HCT116 (cell line): ENCODE results near the gene IL36B. TPM values are rescaled to one million over a fixed set of nuclear protein-coding genes. Genes with fewer than 3 reads are reported as not detected.

ENCODE experiments used
- ATAC-seq: fragments of 200-7000 bp; cut with Tn5 transposase; 2 replicates; pipeline ENCODE4 v1.9.1; 2020; ENCODE audit warnings: mild to moderate bottlenecking, moderate library complexity
- BruUV-seq: library from RNA; stranded (reverse); fragments of 400-500 nt; replicated peaks from 2 replicates; lab custom pipeline; 2021; lab: Mats Ljungman, UMichigan
- CTCF ChIA-PET: fragments of 300-600 bp; sonication (Branson Sonifier 250); formaldehyde crosslinking; loops from one replicate; lab custom pipeline; 2021; ENCODE audit warnings: antibody characterized with exemption; lab: Charles Lee
- POLR2A ChIA-PET: fragments of 300-600, 350-600 bp; sonication (Branson Sonifier 250); formaldehyde crosslinking; loops from one replicate; lab custom pipeline; 2021; ENCODE audit warnings: antibody characterized with exemption; lab: Charles Lee
- RAD21 ChIA-PET, 2 experiments: fragments of 300-600 bp; sonication (Branson Sonifier 250); formaldehyde crosslinking; loops; one replicate each; lab custom pipeline; 2023; ENCODE audit warnings: low total read pairs in 2 of 2; ENCODE audit not compliant: uncharacterized antibody in 2 of 2, unreplicated experiment in 2 of 2, low non-redundant PET in 1 of 2; lab: Charles Lee
- DNase-seq: peaks from one replicate; pipeline ENCODE4 v3.0.0-alpha.2; 2010; ENCODE audit warnings: low read depth, low spot score
- H2AFZ ChIP-seq: fragments of 200-600 bp; shearing (Covaris generic), sonication (generic); 2 replicates; pipeline ENCODE4 v1.6.1; 2017; ENCODE audit warnings: low read depth, mixed run types, mixed read lengths, antibody characterized with exemption, low read length; ENCODE audit not compliant: poor library complexity, severe bottlenecking
- H3K27ac ChIP-seq: 2 replicates; pipeline ENCODE4 v1.5.1; 2012; ENCODE audit warnings: low read depth, low read length
- H3K27me3 ChIP-seq: fragments of 200-600 bp; sonication (generic); 2 replicates; pipeline ENCODE4 v1.6.1; 2016; ENCODE audit warnings: mixed run types, low read length, mixed read lengths; ENCODE audit not compliant: insufficient read depth
- H3K36me3 ChIP-seq, 2 experiments: fragments of 200-500 bp in 1 of 2; fragments of 200-600 bp in 1 of 2; sonication (Bioruptor generic) in 1 of 2; sonication (generic) in 1 of 2; 2 replicates each; pipeline versions ENCODE4 v1.5.1 to v1.6.1; 2014 to 2016; ENCODE audit warnings: low read length in 2 of 2, inconsistent platforms in 1 of 2, mixed read lengths in 1 of 2, mixed run types in 1 of 2; ENCODE audit not compliant: insufficient read depth in 2 of 2, control insufficient read depth in 1 of 2
- H3K4me1 ChIP-seq, 2 experiments: fragments of 200-600 bp in 1 of 2; sonication (generic) in 1 of 2; 2 replicates each; pipeline versions ENCODE4 v1.5.1 to v1.6.1; 2012 to 2017; ENCODE audit warnings: low read length in 2 of 2, inconsistent platforms in 1 of 2, mild to moderate bottlenecking in 1 of 2, mixed read lengths in 1 of 2, mixed run types in 1 of 2, moderate library complexity in 1 of 2; ENCODE audit not compliant: insufficient read depth in 2 of 2, control insufficient read depth in 1 of 2
- H3K4me2 ChIP-seq: fragments of 200-600 bp; sonication (generic); 2 replicates; pipeline ENCODE4 v1.6.1; 2017; ENCODE audit warnings: mixed run types, low read length, mixed read lengths
- H3K4me3 ChIP-seq, 2 experiments: fragments of 200-600 bp in 1 of 2; sonication (generic) in 1 of 2; replicated peaks in 1 of 2; 2 replicates each; pipeline ENCODE4 v1.5.1; 2011 to 2016; ENCODE audit warnings: low read length in 2 of 2, control low read depth in 1 of 2, low read depth in 1 of 2, mild to moderate bottlenecking in 1 of 2, mixed read lengths in 1 of 2, mixed run types in 1 of 2
- H3K79me2 ChIP-seq: fragments of 200-600 bp; sonication (generic); 2 replicates; pipeline ENCODE4 v1.6.1; 2017; ENCODE audit warnings: mild to moderate bottlenecking, mixed run types, low read length, moderate library complexity, mixed read lengths; ENCODE audit not compliant: insufficient read depth
- H3K9ac ChIP-seq: fragments of 200-600 bp; sonication (generic); 2 replicates; pipeline ENCODE4 v1.6.1; 2016; ENCODE audit warnings: low read length, mixed read lengths
- H3K9me2 ChIP-seq: fragments of 200-600 bp; sonication (generic), shearing (Covaris generic); 2 replicates; pipeline ENCODE4 v1.6.1; 2017; ENCODE audit warnings: mixed run types, mild to moderate bottlenecking, moderate library complexity; ENCODE audit not compliant: insufficient read depth
- H3K9me3 ChIP-seq, 2 experiments: fragments of 200-500 bp in 1 of 2; fragments of 200-600 bp in 1 of 2; sonication (Bioruptor generic) in 1 of 2; sonication (generic) in 1 of 2; 2 replicates each; pipeline ENCODE4 v1.6.1; 2014 to 2017; ENCODE audit warnings: low read length in 2 of 2, mixed read lengths in 2 of 2, inconsistent platforms in 1 of 2, low read depth in 1 of 2, mild to moderate bottlenecking in 1 of 2, mixed run types in 1 of 2, moderate library complexity in 1 of 2; ENCODE audit not compliant: control insufficient read depth in 1 of 2, insufficient read depth in 1 of 2
- H4K20me1 ChIP-seq: fragments of 200-600 bp; sonication (generic), shearing (Covaris generic); 2 replicates; pipeline ENCODE4 v1.6.1; 2017; ENCODE audit warnings: mixed run types, mild to moderate bottlenecking, moderate library complexity; ENCODE audit not compliant: insufficient read depth
- CBX3 ChIP-seq: IDR thresholded peaks from 2 replicates; pipeline ENCODE4 v1.6.1; 2012; ENCODE audit warnings: low read depth
- JUND ChIP-seq: IDR thresholded peaks from 2 replicates; pipeline ENCODE4 v1.6.1; 2012
- POLR2A ChIP-seq: IDR thresholded peaks from 2 replicates; pipeline ENCODE4 v1.7.0; 2011; ENCODE audit warnings: borderline replicate concordance; ENCODE audit not compliant: insufficient read depth, insufficient read length; ENCODE audit errors: extremely low read depth
- YY1 ChIP-seq: IDR thresholded peaks from 2 replicates; pipeline ENCODE4 v1.6.1; 2011; ENCODE audit warnings: low read length, low read depth, moderate library complexity, mild to moderate bottlenecking; ENCODE audit not compliant: insufficient replicate concordance; ENCODE audit errors: extremely low read depth
- ZFX ChIP-seq: fragments of 450-650 bp; IDR thresholded peaks from 2 replicates; pipeline ENCODE4 v1.6.1; 2017
- ZNF274 ChIP-seq: fragments of 200-500 bp; sonication (Bioruptor generic); IDR thresholded peaks from 2 replicates; pipeline ENCODE4 v1.6.1; 2014; ENCODE audit warnings: mild to moderate bottlenecking, low read depth, low read length, inconsistent platforms
- intact Hi-C: fragments of 100-400 bp; cut with micrococcal nuclease; formaldehyde crosslinking; loops from 2 replicates; pipeline ENCODE4 v1.10.0; 2022
- total RNA-seq: library from RNA; stranded (reverse); gene quantifications from one replicate; pipeline ENCODE4 v1.2.1, GENCODE V29; 2021; ENCODE audit not compliant: unreplicated experiment
- TF ChIP-seq, protein P1 (sequence below): IDR thresholded peaks from 2 replicates; pipeline ENCODE4 v1.6.1; 2012
- TF ChIP-seq, protein P2 (sequence below): IDR thresholded peaks from 2 replicates; pipeline ENCODE4 v1.6.1; 2012; ENCODE audit warnings: low read depth
- TF ChIP-seq, protein P3 (sequence below), 3 experiments: fragments of 200-600 bp in 1 of 3; sonication (generic) in 1 of 3; IDR thresholded peaks in 2 of 3; conservative IDR thresholded peaks in 1 of 3; 2 replicates each; pipeline ENCODE4 v1.5.1; 2012 to 2017; ENCODE audit warnings: low read depth in 2 of 3, low read length in 2 of 3, antibody characterized with exemption in 1 of 3, borderline replicate concordance in 1 of 3, control low read depth in 1 of 3, mild to moderate bottlenecking in 1 of 3, mixed read lengths in 1 of 3, mixed run types in 1 of 3, moderate library complexity in 1 of 3; ENCODE audit not compliant: insufficient read depth in 1 of 3

IL36B gene
- total RNA-seq, 1 experiment from 2014 or later: not detected

DNA sequence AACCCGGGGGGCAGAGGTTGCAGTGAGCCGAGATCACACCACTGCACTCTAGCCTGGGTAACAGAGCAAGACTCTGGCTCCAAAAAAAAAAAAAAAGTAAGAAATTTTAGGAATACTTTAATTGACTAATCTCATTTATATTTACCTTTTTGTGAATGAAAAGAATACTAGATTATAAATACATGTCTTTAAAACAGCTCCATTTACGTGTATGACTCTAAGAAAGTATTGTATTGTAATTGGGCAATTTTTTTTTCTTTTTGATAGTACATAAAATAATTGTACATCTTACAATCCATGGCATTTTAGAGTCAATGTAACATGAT, 39.4 kb downstream of the IL36B start (continued):
- TF ChIP-seq, protein P1, sequence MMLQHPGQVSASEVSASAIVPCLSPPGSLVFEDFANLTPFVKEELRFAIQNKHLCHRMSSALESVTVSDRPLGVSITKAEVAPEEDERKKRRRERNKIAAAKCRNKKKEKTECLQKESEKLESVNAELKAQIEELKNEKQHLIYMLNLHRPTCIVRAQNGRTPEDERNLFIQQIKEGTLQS: no peak
- TF ChIP-seq, protein P2, sequence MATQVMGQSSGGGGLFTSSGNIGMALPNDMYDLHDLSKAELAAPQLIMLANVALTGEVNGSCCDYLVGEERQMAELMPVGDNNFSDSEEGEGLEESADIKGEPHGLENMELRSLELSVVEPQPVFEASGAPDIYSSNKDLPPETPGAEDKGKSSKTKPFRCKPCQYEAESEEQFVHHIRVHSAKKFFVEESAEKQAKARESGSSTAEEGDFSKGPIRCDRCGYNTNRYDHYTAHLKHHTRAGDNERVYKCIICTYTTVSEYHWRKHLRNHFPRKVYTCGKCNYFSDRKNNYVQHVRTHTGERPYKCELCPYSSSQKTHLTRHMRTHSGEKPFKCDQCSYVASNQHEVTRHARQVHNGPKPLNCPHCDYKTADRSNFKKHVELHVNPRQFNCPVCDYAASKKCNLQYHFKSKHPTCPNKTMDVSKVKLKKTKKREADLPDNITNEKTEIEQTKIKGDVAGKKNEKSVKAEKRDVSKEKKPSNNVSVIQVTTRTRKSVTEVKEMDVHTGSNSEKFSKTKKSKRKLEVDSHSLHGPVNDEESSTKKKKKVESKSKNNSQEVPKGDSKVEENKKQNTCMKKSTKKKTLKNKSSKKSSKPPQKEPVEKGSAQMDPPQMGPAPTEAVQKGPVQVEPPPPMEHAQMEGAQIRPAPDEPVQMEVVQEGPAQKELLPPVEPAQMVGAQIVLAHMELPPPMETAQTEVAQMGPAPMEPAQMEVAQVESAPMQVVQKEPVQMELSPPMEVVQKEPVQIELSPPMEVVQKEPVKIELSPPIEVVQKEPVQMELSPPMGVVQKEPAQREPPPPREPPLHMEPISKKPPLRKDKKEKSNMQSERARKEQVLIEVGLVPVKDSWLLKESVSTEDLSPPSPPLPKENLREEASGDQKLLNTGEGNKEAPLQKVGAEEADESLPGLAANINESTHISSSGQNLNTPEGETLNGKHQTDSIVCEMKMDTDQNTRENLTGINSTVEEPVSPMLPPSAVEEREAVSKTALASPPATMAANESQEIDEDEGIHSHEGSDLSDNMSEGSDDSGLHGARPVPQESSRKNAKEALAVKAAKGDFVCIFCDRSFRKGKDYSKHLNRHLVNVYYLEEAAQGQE: no peak

DNA sequence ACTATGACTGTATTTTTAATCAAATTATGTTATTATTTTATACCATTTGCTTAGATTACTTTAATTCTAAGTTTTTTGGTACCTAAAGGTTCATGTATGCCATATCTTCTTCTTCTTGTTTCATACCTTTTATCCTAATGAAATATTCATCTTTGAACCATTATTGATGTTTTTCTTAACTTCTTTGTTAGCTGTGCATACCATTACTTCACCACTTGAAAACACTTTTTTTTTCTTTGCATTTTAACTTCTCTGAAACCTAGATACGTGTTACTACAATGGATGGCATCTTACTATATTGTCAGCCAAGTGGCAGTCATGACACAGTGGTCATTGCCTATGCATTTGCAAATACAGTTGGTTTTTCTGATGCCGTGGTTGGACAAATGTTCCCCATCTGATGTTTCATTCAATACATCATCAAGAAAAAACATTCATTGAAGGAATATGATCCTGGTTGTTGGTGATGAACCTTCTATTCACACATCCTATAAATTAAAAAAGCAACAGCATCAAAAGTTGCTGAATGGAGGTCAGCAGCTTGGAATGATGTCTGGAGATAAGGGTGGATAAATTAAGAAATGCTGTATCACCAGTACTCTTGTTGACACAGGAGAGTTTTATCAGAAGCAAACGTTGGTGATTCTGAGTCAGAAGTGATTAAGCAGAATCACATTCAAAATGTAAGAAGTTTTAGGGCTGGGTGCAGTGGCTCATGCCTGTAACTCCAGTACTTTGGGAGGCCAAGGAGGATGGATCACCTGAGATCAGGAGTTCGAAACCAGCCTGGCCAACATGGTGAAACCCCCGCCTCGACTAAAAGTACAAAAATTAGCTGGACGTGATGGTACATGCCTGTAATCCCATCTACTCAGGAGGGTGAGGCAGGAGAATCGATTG, 40.0 kb downstream of the IL36B start:
- DNase-seq: no peak
- ChIA-PET CTCF (no interaction called here), RAD21 (no interaction called here)
- H3K4me1 ChIP-seq: no peaks in the 10 kb centered on the region
- BruUV-seq: no TSS peak
- H3K79me2 ChIP-seq: no peaks in the 10 kb centered on the region
- intact Hi-C loops: no loop called here
- no peaks in the 10 kb centered on the region for H3K27me3 ChIP-seq
- H4K20me1 ChIP-seq: no peaks in the 10 kb centered on the region
- H3K9me3 ChIP-seq: no peaks in the 10 kb centered on the region
- H3K36me3 ChIP-seq: no peaks in the 10 kb centered on the region
- ATAC-seq: no peak
- no peak overlapping the region for H3K4me2 ChIP-seq
- no peak overlapping the region for H3K9ac ChIP-seq
- H3K4me3 ChIP-seq: no peak overlapping the region
- H2AFZ ChIP-seq: no peak overlapping the region
- TF ChIP-seq, protein P2: no peak
- TF ChIP-seq CBX3: no peak
- no peak for TF ChIP-seq ZFX
- TF ChIP-seq POLR2A: no peak
- TF ChIP-seq, protein P1: no peak
- TF ChIP-seq JUND: no peak
- TF ChIP-seq, protein P3, sequence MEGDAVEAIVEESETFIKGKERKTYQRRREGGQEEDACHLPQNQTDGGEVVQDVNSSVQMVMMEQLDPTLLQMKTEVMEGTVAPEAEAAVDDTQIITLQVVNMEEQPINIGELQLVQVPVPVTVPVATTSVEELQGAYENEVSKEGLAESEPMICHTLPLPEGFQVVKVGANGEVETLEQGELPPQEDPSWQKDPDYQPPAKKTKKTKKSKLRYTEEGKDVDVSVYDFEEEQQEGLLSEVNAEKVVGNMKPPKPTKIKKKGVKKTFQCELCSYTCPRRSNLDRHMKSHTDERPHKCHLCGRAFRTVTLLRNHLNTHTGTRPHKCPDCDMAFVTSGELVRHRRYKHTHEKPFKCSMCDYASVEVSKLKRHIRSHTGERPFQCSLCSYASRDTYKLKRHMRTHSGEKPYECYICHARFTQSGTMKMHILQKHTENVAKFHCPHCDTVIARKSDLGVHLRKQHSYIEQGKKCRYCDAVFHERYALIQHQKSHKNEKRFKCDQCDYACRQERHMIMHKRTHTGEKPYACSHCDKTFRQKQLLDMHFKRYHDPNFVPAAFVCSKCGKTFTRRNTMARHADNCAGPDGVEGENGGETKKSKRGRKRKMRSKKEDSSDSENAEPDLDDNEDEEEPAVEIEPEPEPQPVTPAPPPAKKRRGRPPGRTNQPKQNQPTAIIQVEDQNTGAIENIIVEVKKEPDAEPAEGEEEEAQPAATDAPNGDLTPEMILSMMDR (IDR thresholded peaks at IDR 0.05 in 2 of 3, conservative IDR thresholded peaks at IDR 0.05 in 1 of 3; ENCODE audit: borderline replicate concordance in 1 of 3, insufficient read depth in 1 of 3, low read depth in 2 of 3, low read length in 2 of 3): no peak
- TF ChIP-seq YY1: no peak
- TF ChIP-seq ZNF274: no peak
- TF ChIP-seq, all 23 proteins: peak for 0
- Histone ChIP-seq H3K27ac (no peak overlapping the region), H3K9me2 (no peaks in the 10 kb centered on the region)
- POLR2A ChIA-PET: no interaction called here
